Dedifferentiated amniotic fluid mesenchymal stem cell (primary cell): ENCODE results near the gene SWI5.
A peak's percentile ranks its signal among the peaks of the same experiment; 100 is the strongest.

Experiments used
- DNase-seq: peaks from one replicate; pipeline ENCODE4 v3.0.0-alpha.2; 2016; ENCODE audit errors: extremely low spot score

The SWI5 gene

GRCh38 chr9:128321343-128321742, 45.3 kb downstream of the SWI5 start:
- no peak for DNase-seq

DNA sequence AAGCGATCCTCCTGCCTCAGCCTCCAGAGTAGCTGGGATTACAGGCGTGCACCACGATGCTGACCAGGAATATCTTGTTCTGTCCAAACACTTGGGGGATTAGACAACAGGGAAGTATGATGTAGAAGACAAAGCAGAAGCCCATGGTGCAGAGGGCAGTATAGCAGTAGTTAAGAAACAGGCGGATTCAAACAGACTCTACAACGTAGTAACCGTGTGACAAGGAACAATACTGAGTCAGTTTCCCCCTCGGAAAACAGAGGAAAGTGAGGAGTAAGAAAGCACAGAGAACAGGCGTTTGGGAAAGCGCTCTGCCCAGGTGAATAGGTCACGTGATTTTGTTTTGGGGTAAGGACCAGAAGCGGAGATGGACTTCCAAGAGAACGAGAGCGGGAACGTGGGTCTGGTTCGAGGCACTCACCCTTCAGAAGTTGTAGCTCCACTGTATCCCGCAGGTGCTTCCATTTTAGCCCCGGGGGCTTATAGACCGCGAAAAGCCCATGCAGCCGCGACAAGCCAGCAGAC, 45.9 kb downstream of the SWI5 start:
- no peak for DNase-seq

DNA sequence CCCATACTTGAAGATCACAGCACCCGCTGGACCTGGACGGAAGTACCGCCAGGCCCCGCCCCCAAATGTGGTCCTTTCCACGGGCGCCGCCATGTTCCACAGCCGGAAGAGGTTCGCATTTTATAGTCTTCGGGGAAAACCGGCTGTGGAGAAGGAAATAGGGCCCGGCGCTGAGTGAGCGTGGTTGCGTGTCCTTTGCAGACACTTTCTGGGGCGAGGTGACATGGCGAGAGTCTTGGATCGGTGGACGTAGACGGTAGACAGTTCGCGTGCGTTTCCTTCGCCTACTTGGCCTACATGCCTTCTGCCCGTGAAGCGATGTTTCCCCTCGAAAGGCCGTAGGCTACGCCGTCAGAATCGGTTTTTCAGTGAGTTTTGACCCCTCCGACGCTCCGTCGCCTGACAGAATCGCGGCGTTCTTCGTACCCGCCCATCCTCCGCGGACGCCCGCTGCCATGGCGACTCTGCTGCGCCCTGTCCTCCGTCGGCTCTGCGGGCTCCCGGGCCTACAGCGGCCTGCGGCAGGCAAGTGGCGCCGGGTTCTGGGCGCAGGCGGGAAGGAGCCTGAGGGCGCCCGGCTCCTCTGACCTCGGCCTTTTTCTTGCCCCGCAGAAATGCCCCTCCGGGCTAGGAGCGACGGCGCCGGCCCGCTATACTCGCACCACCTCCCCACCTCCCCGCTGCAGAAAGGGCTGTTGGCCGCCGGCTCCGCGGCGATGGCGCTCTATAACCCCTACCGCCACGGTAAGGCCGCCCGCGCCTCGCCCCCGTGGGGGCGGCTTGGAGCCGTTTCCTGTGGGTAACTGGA, 46.5 kb downstream of the SWI5 start, which contains the start of the genes COQ4 and TRUB2:
COQ4 (plus strand) TSS at position 436 of the 808 bp plus-strand sequence; CDS start at position 456, 20 bp downstream.
TRUB2 (minus strand) TSS at position 44 of the 808 bp plus-strand sequence; CDS start at position 5, 39 bp downstream.
- peak; percentile 94 for DNase-seq

GRCh38 chr9:128323212-128323730, 47.2 kb downstream of the SWI5 start:
- DNase-seq, result peak; percentile 17

- DNase-seq, result no peak
Observed at GRCh38 chr9:128323791-128324190, 47.7 kb downstream of the SWI5 start.

DNA sequence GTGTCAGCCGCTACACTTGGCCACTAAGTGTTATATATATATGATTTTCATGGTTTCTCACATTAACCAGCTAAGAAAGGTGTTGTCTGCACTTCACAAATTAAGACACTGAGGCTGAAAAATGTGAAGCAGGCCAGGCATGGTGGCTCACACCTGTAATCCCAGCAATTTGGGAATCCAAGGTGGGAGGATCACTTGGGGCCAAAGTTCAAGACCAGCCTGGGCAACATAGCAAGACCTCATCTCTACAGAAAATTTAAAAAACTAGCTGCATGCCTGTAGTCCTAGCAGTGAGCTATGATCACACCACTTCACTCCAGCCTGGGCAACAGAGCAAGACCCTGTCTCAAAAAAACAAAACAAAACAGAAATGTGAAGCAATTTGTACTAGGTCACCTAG, 48.3 kb downstream of the SWI5 start:
- DNase-seq, result no peak

GRCh38 chr9:128325629-128326028, 49.6 kb downstream of the SWI5 start:
- no peak for DNase-seq

DNA sequence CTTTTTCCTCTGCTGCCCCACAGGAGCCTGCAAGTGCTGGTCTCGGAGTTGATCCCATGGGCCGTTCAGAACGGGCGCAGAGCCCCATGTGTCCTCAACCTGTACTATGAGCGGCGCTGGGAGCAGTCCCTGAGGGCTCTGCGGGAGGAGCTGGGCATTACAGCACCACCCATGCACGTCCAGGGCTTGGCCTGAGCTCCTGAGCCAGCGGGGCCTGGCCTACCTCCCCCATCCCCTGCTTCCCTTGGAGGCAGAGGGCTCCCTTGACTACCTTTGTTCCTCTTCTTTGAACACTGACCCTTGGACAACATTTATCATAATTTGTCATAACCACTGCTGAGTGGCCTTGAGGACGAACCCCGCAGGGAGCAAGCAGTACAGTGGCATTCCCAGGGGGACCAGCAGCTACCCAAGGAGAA, 57.4 kb downstream of the SWI5 start:
- DNase-seq, result no peak

DNA sequence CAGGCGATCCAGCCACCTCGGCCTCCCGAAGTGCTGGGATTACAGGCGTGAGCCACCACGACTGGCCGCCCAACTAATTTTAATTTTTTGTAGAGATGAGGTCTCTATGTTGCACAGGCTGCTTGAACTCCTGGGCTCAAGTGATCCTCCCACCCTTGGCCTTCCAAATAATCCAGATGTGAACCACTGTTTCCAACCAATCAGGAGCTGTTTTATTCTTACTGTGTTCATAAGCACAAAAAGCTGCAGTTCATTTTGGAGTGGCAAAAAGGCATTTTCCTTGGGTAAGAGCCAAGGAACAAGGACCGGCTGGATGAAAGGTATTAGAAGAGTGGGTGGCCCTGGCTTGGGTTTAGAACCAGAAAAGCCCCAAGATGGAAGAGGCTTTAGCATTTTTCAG, 59.1 kb downstream of the SWI5 start:
- no peak for DNase-seq

GRCh38 chr9:128335914-128336313, 59.8 kb downstream of the SWI5 start:
- no peak for DNase-seq

GRCh38 chr9:128337936-128338335, 61.9 kb downstream of the SWI5 start:
- no peak for DNase-seq
